DLD1 (cell line): ENCODE results near the gene MS4A6E.
"Not testable (repeated sequence)": the region's sequence is repeated elsewhere in the genome, so short reads cannot be mapped to it uniquely, and the experiment has no call there.

ENCODE experiments used
- in situ Hi-C: cut with HindIII; loops from 2 replicates; pipeline ENCODE4 v1.10.0; 2017; ENCODE audit warnings: low sequenced_read_pairs

The MS4A6E gene

GRCh38 chr11:60326955-60327354 is at the start of gene MS4A6E:
Gene MS4A6E, plus strand, starts transcription at chr11:60327255. Its CDS starts 7,641 bp downstream, at chr11:60334896.
- in situ Hi-C loops: no loop called here

GRCh38 chr11:60280412-60280811 is 46.6 kb upstream of the MS4A6E start, which contains the start of gene MS4A4A:
Gene MS4A4A, plus strand, starts transcription at chr11:60280666. Its CDS starts 10 bp downstream, at chr11:60280676.
- in situ Hi-C loops: no loop called here

GRCh38 chr11:60281485-60281884 is 45.6 kb upstream of the MS4A6E start:
- in situ Hi-C loops: no loop called here

GRCh38 chr11:60282286-60282685 is 44.8 kb upstream of the MS4A6E start:
- in situ Hi-C loops: no loop called here

GRCh38 chr11:60285411-60286126 is 41.5 kb upstream of the MS4A6E start:
- in situ Hi-C loops: not testable (repeated sequence)

- in situ Hi-C loops: no loop called here
Measured at GRCh38 chr11:60288531-60288930, 38.5 kb upstream of the MS4A6E start.

GRCh38 chr11:60292145-60292544 is 34.9 kb upstream of the MS4A6E start:
- in situ Hi-C loops: no loop called here

- in situ Hi-C loops: no loop called here
Measured at GRCh38 chr11:60301178-60301577, 25.9 kb upstream of the MS4A6E start.

GRCh38 chr11:60301884-60302283 is 25.2 kb upstream of the MS4A6E start:
- in situ Hi-C loops: not testable (repeated sequence)

GRCh38 chr11:60303661-60304060 is 23.4 kb upstream of the MS4A6E start:
- in situ Hi-C loops: no loop called here

- in situ Hi-C loops: no loop called here
Measured at GRCh38 chr11:60305906-60306619, 21.0 kb upstream of the MS4A6E start.

GRCh38 chr11:60307507-60308195 is 19.4 kb upstream of the MS4A6E start:
- in situ Hi-C loops: no loop called here

- in situ Hi-C loops: no loop called here
Measured at GRCh38 chr11:60310407-60310998, 16.6 kb upstream of the MS4A6E start.

GRCh38 chr11:60314635-60315321 is 12.3 kb upstream of the MS4A6E start:
- in situ Hi-C loops: no loop called here

GRCh38 chr11:60315871-60316270 is 11.2 kb upstream of the MS4A6E start:
- in situ Hi-C loops: no loop called here

- in situ Hi-C loops: no loop called here
Measured at GRCh38 chr11:60316317-60316716, 10.7 kb upstream of the MS4A6E start.

GRCh38 chr11:60318726-60319125 is 8.3 kb upstream of the MS4A6E start:
- in situ Hi-C loops: no loop called here

- in situ Hi-C loops: no loop called here
Measured at GRCh38 chr11:60321051-60321450, 6.0 kb upstream of the MS4A6E start.

GRCh38 chr11:60328460-60328859 is 1.4 kb downstream of the MS4A6E start:
- in situ Hi-C loops: no loop called here

GRCh38 chr11:60332846-60333245 is 5.8 kb downstream of the MS4A6E start:
- in situ Hi-C loops: no loop called here
